HG02571 (cell line): ENCODE measurements around the gene SLC66A2.
"Not testable (repeated sequence)": the region's sequence is repeated elsewhere in the genome, so short reads cannot be mapped to it uniquely, and the experiment has no call there.

Source experiments
- ATAC-seq: cut with Tn5 transposase; IDR thresholded peaks from one replicate; pipeline ENCODE4 v1.9.1; 2021; ENCODE audit warnings: mild to moderate bottlenecking, moderate library complexity; ENCODE audit not compliant: unreplicated experiment

SLC66A2 gene

DNA sequence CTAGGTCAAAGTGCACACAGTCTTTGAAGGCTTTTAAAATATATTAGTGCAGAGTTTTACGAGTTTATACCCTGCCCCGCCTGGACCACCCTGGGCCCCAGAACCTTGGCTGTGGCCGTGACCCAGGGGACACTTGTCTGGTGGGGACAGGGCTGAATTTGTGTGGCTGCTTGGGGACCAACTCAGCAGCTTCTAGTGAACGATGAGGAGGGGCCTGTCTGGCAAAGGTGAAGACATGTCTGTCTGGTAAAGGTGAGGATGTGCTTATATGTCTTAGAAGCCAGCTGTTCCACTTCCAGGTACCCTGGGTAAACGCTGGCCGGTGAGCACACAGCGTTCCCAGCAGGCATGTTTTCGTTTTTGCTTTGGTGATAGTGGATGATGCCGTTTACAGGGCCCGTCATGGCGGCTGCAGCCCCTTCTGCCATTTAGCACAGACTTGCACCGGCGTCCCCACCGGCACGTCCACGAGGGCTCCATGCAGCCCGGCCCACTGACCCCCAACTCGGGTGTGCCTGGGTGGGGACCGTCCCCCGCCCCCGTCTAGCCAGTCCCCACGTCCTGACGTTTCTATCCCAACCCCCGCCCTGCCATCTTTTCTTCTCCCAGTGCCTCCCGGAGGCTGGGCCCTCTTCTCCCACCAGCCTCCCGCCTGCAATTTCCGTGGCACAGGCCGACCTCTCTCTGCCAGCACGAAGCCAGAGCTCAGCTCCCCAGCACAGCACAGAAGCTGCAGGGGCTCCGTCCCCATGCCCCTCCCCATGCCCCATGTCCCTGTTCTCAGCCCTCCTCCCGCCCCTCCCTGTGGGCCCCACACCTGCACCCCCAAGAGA lies 67.8 kb downstream of the SLC66A2 start:
- ATAC-seq: no peak

DNA sequence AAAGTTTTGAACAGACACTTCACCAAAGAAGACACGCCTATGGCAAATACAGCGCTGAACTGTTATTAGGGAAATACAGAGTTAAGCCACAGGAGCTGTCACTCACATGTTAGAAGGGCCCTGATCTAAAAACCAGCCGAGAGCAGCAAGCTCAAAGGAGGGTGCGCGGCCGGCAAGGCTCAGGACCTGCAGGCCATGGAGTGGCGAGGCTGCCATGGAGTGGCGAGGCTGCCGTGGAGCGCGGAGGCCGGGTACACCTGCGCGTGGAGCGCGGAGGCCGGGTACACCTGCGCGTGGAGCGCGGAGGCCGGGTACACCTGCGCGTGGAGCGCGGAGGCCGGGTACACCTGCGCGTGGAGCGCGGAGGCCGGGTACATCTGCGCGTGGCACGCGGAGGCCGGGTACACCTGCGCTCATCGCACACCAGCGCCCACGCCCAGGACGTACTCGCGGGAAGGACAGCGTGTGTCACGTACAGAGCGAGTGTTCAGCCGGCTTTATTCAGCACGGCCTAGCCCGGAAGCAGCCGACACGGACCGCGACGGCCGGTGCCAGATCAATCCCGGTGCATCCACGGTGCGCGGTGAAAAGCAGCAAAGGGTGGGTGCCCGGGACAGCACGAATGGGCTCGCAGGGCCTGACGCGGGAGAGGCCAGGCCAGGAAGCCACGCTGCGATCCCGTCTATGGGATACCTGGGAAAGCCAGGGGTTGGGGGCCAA lies 68.8 kb downstream of the SLC66A2 start:
- no peak for ATAC-seq

DNA sequence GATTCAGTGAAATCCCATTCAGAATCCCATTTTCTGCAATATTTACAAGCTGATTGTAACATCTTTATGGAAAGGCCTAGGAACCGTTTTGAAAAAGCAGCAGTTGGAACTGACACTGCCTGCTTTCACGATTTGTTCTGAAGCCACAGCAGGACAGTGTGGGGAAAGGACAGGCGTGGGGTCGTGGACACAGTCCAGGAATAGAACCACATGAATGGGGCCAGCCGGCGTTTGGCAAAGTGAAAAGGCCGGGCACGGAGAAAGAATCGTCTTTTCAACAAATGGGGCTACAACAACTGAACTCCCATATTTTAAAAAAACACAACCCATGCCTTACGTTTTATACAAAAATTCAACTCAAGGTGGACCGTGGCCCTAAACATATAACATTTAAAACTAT lies 69.8 kb downstream of the SLC66A2 start:
- ATAC-seq: no peak

DNA sequence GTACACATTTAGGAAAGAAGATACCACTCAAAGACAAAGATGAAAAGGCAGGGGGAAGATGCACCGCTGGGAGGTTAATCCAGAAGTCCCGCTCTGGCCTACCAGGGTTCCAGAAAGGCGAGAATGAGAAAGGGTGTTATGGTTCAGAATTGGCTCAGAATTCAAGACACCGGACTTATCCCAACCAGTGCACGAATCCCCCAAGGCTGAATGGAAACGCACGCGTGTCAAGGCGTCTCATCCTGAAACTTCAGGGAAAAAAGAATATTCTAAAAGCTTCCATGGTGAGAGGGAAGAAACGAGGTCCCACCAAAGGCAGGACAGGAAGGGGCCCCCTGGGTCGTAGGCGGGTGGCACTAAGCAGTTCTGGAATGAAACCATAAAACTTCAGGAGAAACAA lies 71.9 kb downstream of the SLC66A2 start:
- no peak for ATAC-seq

DNA sequence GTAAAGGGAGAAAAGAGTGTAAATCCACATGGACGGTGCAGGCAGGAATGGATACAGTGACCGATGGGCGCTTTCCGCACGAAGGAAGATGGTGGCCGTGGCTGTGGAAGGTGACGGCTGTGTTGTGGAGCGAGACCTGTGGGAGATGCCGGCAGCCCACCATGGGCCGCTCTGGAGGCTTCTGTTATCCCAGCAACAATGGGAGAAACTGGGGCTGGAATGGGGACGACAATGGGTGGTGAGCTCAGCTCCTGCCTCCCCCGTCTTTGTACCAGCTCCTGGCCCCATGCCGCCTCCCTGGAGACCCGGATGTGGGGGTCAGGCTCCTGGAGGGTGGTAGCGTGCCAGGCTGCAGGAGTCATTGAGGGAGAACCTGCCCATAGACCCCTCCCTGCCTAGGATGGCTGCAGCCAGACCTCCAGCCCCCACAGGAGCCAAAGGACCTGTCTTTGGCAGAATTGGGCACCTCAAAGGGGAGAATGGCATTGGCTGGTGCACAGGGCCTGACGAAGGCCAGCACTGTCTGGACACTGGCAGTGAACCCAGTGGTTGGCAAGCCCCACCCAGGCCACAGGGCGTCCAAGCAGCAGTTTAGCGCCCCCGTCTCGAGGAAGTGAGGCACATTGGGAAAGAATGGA lies 72.6 kb downstream of the SLC66A2 start:
- ATAC-seq: no peak

DNA sequence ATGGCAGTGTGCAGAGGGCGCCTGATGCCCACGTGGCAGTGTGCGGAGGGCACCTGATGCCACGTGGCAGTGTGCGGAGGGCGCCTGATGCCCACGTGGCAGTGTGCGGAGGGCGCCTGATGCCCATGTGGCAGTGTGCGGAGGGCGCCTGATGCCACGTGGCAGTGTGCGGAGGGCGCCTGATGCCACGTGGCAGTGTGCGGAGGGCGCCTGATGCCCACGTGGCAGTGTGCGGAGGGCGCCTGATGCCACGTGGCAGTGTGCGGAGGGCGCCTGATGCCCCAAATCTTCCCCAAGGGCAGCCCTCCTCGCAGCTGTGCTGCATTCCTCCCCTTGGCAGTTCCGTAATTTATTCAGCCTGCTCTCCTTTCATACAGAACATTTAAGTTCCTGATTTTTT lies 73.2 kb downstream of the SLC66A2 start:
- ATAC-seq: not testable (repeated sequence)

DNA sequence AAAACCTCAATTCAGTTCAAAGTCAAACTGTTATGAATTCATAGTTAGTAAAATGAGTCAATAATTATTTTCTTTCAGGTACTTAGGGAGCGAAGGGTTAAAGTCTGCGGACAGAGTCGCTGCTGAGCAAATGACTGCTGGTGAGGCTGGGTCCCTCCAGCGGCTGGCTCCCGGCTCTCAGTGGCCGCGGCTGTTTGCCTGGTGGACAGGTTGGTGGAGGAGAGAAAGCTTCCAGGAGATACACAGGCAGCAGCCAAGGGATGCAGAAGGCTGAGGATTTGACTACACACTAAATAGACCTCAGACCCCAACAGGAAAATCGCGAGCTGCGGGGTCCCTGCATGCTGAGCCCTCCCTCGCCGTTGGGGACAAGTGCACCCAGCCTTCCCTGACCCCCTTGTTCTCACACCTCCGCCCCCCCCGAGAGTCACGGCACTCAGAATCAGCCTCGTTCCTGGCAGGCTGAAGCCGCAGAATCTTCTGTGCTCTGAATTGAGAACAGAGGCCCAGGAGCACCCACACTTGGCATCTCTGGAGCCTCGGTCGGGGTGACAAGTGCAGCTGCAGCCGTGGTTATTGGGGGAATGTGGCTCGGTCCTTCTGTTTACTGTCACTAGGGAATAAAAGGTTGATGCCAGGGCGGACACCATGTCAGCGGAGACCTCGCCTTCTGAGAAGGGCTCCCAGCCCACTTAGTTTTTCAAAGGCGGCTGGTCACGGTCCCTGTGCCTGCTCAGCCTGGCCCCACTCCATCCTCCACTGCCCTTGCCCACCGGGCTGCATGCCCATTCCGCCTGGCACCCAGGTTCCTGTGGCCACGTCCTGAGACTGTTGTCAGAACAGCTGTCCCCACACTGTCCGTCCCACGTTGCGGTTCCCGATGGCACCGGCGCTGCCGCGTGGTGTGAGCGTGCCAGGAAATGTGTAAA lies 74.0 kb downstream of the SLC66A2 start:
- no peak for ATAC-seq

DNA sequence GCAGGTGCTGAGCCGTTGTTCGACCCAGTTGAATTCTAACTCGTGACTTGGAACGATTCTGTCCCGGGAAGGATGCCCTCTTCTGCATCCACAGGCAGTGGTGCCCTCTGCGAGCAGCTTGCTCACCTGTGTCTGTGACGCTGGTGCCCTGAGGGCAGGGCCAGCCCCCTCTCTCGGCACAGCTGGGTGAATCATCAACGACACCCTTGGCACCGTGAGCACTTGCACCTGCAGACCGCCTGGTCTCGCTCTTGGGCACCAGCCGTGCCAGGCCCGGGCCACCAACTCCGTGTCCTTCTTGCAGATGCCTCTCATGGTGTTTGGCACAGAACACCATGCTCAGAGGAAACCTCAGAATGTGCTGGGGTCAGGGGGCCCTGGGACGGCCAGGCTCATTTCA lies 75.0 kb downstream of the SLC66A2 start:
- no peak for ATAC-seq

DNA sequence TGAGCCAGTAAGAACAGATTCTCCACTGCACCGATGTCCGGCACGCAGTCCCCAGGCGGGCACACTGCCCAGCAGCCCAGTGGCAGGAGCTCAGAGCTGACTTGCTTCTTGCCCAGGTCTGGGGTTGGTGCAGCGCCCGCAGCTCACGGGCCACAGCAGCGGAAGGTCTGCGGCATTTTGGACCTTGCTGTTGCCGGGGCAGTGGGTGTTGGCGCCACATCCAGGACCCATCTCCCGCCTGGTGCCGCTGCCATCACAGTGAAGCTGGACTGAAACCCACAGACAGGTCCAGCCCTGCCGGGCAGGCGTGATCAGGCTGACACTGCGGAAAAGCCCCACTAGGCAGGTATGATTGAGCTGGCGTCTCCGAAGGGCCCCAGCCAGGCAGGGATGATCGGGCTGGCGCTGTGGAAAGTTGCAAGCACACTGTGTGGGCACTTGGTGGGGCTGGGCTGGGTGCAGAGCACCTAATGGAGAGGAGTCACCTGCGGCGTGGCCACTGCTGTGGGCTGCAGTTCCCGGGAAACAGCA lies 75.5 kb downstream of the SLC66A2 start:
- ATAC-seq: no peak

DNA sequence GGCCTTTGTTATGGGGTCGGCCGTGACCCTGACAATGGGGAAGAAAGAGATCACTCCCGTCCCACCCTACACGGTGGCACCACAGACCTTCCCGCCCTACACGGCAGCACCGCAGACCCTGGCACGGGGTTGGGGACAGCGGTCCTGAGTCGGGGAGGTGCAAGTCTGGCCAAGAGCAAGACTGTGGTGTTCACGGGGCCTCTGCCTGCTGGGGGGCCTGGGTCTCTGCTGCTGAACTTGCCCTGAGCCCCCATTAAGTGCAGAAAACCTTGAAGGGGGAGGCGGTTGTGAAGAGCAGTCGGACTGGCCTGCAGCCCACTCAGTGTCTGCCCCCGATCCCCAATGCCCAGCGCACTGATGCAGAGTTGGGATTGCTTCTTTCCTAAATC lies 75.9 kb downstream of the SLC66A2 start:
- ATAC-seq: no peak

DNA sequence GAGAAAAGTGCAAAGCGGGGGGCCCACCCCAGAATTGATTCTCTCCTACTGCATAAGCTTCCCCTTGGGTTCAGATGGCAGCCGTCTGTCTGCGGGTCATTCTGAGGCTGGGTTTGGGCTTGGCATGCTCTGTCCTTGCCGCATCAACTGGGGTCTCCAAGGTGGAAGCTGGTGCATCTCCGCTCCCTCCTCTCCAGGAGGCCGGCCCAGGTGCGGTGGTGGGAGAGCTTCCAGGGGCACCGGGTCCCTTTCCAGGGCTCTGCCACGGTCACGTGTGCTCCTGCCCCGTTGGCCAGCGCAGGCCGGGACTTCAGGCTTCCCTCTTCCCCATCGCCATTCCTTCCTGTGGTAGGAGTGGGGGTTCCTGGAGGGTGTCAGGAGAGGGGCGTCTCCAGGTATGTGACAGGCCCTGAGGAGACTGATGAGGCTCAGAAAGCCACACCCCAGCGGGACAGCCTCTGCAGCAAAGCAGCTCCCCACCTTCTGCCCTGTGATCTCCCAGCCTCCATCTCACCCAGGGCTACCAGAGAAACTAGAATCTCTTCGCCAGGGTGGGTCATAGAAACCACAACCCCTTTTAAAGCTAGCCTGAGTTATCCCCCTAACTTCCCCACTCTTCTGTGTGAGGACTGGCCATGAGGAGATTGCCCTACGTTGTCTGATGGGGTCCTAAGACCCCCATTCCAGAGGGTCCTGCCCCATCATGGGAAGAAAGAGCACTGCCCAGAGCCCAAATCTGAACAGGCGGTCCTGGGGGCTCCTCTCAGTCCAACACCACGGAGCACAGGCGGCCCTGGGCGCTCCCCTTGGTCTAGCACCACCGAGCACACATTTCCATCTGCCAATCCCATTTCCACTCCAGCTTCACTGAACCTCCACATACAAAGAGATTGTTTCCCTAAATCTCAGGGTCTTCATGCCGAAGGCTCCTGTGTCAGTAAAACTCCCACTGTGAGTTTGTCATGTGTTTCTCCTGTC lies 76.6 kb downstream of the SLC66A2 start:
- ATAC-seq: no peak

DNA sequence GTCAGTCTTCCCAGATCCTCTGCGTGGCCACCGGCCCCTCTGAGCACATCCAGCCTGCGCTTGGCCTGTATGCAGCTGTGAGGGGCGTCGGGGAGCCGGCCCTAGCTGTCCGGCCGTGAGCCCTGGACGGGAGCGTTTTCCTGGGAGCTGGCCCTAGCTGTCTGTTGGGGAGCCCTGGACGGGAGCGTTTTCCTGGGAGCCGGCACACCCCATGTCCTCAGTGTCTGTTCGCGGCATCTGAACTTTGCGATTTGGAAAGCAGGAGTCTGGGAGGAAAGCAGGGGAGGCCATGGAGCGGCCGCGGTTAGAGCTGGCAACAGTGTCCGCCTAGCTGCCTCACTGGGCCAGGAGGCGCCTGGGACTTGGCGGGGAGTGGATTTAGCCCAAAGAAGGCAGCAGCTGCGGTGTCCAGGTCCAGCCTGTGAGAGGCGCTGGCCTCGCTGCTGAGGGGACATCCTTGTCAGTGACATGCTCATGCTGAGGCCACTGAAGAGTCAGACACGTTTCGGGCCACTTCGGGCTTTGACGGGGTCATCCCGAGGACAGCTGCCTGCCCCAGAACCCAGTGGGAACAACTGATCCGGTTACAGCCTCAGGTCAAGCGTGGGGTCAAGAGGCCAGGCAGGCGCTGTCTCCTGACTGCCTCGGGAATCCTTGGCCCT lies 77.9 kb downstream of the SLC66A2 start:
- ATAC-seq: no peak

DNA sequence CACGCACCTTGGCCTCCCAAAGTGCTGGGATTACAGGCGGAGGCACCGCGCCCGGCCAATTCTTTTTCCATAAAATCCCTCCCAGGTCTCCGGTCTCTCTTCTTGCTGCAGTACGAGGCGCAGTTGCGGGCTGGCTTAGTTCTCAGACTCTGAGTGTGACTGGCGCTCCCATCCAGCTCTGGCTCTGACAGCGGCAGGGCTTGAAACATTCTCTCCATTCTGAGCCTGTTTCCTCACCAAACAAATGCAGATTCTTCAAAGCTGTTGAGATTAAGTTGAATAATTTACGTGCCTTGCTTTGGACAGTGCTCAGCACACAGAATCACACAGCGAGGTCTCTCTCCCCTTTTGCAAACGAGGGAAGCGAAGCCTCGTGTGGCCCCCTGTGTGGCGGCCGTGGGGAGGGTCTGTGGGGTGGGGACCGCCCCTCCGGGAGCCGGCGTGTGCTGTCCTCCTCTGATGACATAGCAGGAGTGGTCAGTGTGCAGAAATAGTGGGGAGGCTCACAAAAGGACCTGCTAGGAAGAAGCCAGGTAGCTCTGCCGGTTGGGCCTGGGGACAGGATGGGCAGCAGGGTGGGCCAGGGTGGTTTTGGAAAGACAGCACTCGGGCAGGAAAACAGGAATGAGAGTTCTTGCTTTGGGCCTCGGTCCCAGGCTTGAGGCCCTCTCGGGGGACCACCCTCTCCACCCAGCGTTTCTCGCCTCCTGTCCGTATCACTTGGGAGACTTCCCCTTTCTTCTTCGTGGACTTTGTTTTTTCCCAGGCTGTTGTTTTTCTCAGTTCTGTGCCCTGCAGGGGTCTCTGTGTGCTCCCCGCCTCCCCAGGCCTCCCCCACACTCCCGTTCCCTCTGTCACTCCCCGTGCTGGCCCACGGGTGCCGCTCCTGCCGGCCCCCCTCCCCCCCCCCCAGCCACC lies 78.7 kb downstream of the SLC66A2 start:
- ATAC-seq: no peak

DNA sequence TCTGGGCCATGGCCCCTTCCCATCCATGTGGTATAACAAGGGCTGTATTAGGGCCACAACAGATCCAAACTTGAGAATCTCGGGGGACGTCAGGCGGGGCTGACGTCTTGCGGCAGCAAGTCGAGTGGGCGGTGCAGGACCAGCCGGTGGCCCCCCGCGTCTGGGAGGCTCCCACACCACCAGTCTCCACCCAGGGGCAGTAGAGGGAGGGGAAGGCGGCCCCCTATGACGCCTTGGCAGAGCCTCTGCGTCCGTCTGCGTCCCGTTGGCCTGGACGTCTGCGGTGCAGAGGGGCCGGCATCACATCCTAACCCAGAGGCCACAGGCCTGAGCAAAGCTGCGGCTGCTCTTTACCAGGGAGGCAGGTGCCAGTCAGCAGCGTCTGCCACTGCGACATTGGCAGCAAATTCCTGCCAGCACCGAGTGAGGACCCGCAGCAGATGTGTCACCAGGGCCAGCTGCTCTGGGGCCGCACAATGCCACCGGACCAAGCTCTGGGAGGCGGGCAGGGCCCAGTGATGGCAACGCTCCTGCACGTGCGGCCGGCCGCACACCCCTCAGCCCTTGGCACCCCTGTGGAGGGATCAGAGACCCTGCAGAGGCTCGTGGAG lies 79.9 kb downstream of the SLC66A2 start:
- no peak for ATAC-seq

DNA sequence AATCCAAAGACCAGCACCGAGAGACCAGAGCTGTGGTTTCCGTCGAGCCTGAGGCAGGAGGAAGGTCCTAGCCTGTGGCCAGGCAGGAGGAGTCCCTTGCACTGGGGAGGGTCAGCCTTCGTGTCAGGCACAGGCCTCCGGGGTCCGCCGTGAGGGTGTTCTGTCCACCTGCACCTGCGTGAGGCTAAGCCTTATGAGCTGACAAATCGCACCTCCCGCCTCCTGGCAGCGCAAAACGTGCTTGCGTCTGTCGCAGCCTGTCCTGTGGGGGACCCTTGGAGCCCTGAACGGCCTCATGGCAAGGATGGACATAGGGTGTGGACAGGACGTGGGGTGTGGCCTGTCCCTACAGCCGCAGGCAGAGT lies 80.4 kb downstream of the SLC66A2 start:
- ATAC-seq: no peak

DNA sequence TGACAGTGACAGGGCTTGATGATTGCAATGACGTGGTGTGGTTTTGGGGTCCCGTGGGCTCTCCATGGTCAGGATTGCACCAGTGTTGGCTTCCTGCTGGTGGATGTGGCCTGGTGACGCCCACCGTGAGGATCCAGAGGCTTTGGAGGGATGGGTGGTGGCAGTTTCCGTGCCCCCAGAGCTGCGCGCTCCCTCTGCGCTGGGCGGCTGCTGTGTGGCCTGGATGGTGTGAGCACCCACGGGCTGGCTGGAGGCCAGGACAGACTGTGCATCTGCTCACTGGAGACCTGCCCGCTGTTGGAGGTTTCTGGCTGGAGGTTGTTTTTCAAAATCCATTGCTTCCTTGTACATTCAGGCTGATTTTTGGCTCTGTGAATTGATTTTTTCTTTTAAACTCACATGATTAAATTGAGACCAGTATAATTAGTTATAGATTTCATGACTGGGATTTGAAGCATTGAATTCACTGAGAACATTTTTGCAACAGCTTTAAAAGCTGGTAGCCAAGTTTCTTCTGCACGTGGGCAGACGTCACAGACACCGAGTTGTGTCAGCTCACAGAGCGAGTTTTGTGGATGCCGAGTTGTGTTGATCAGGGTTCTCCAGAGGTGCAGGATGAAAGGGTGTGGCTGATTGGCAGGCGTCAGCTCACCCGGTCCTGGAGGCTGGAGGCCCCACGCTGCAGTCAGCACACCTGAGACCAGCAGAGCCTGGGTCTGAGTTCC lies 81.0 kb downstream of the SLC66A2 start:
- ATAC-seq: no peak
